Activated CD4-positive, CD25-positive, alpha-beta regulatory T cell treated with anti-CD3 and anti-CD28 coated beads, Interleukin-2, amount 50 U/mL, for 16 hours (primary cell): Measurements from ENCODE around the gene ANKRD36.
"Not testable (repeated sequence)": the region's sequence is repeated elsewhere in the genome, so short reads cannot be mapped to it uniquely, and the experiment has no call there.

Experiments
- DNase-seq: peaks from one replicate; pipeline ENCODE4 v3.0.0-alpha.2; 2020; ENCODE audit warnings: low read depth, low spot score

Gene ANKRD36

DNA sequence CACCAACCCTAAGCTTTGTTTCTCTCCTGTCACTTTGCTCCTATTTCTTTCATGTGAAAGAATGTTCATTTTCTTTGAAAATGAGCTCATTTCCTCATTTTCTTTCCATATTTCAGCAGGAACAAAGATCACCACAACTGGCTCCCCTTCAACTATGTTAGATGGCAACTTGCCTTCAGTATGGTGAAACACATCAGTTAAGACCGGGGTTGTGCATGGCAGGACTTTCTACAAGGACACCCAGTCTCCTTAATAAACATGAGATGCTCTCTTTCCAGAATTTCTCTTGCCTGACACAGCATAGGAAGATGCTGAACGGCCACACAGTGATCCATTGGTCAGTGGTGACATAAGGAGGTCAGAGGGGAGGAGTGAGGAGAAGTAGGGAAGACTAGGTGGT lies 172.2 kb downstream of the ANKRD36 start:
- not testable (repeated sequence) for DNase-seq

DNA sequence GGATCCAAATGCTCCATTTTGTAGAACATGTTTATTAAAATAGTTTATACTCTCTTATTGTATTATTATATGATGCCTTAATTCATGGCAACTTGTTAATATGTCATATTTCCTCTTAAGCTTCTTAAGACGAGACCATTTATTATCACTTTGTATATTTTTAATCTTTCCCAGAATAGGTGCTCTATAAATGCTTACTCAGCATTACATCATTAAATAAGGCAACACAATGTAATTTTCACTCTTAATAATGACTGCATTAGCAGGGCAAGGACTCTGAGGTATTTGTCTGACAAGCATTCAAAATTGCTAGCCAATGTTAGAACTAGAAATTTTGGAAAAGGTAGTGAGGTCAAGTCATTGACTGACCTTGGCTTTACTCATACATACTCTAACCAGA lies 180.7 kb downstream of the ANKRD36 start:
- not testable (repeated sequence) for DNase-seq
